ENCODE measurements around the gene PRRC1. TPM values are rescaled to one million over a fixed set of nuclear protein-coding genes. Genes with fewer than 3 reads are reported as not detected.

The PRRC1 gene
- total RNA-seq, 1 experiment from 2014 or later: 109 TPM

GRCh38 chr5:127508644-127509373 is 8.6 kb upstream of the PRRC1 start:
- Mint-ChIP-seq H3K4me1 (ENCODE audit: insufficient read depth, unreplicated experiment) (no peaks in the 10 kb centered on the region), H3K27me3 (ENCODE audit: insufficient read depth, unreplicated experiment) (peaks cover 55% of the 10 kb centered on the region), H3K4me3 (ENCODE audit: unreplicated experiment) (no peak overlapping the region), H3K9me3 (ENCODE audit: unreplicated experiment) (no peaks in the 10 kb centered on the region), H3K36me3 (ENCODE audit: insufficient read depth, unreplicated experiment) (no peaks in the 10 kb centered on the region), H3K27ac (ENCODE audit: low read depth, unreplicated experiment) (no peak overlapping the region)
- BruUV-seq (replicated peaks): no TSS peak
- CTCF ChIA-PET: interaction anchor here (0.5 to 1.5 kb wide), 8 partner anchors 18 to 717 kb away, joined by 3 to 4 read pairs (median 3); no protein-coding TSS in a partner anchor
- TF ChIP-seq CTCF (IDR thresholded peaks at IDR 0.05; ENCODE audit: unreplicated experiment): no peak
- POLR2A ChIA-PET: interaction anchor here (1.5 to 3.4 kb wide), 2 partner anchors 9 to 20 kb away, joined by 4 to 16 read pairs; partner anchors contain the start of gene PRRC1
- intact Hi-C loops (cut with micrococcal nuclease): no loop called here
- no peak for DNase-seq (ENCODE audit: unreplicated experiment)

GRCh38 chr5:127513408-127513970 is 4.0 kb upstream of the PRRC1 start:
- Mint-ChIP-seq H3K27ac (ENCODE audit: low read depth, unreplicated experiment) (no peak overlapping the region), H3K4me3 (ENCODE audit: unreplicated experiment) (no peak overlapping the region), H3K36me3 (ENCODE audit: insufficient read depth, unreplicated experiment) (no peaks in the 10 kb centered on the region), H3K27me3 (ENCODE audit: insufficient read depth, unreplicated experiment) (peaks cover 30% of the 10 kb centered on the region), H3K9me3 (ENCODE audit: unreplicated experiment) (no peaks in the 10 kb centered on the region), H3K4me1 (ENCODE audit: insufficient read depth, unreplicated experiment) (peaks cover 4% of the 10 kb centered on the region)
- no peak for TF ChIP-seq CTCF (IDR thresholded peaks at IDR 0.05; ENCODE audit: unreplicated experiment)
- CTCF ChIA-PET: interaction anchor here (0.6 to 1.0 kb wide), 2 partner anchors 735 to 867 kb away, joined by 3 to 4 read pairs; no protein-coding TSS in a partner anchor
- POLR2A ChIA-PET: interaction anchor here (0.6 to 1.2 kb wide), 4 partner anchors 10 to 736 kb away, joined by 3 to 6 read pairs (median 3); no protein-coding TSS in a partner anchor
- intact Hi-C loops (cut with micrococcal nuclease): no loop called here
- no TSS peak for BruUV-seq (replicated peaks)
- DNase-seq (ENCODE audit: unreplicated experiment): no peak

- peaks cover 1% of the 10 kb centered on the region for H3K9me3 Mint-ChIP-seq (ENCODE audit: unreplicated experiment)
- no peak for TF ChIP-seq CTCF (IDR thresholded peaks at IDR 0.05; ENCODE audit: unreplicated experiment)
- peaks cover 16% of the 10 kb centered on the region for H3K4me1 Mint-ChIP-seq (ENCODE audit: insufficient read depth, unreplicated experiment)
- H3K36me3 Mint-ChIP-seq (ENCODE audit: insufficient read depth, unreplicated experiment): no peaks in the 10 kb centered on the region
- intact Hi-C loops (cut with micrococcal nuclease): no loop called here
- ChIA-PET CTCF (no interaction called here), POLR2A (interaction anchor here (0.6 to 1.2 kb wide), 6 partner anchors 11 to 737 kb away, joined by 3 read pairs; no protein-coding TSS in a partner anchor)
- no TSS peak for BruUV-seq (replicated peaks)
- no peak for DNase-seq (ENCODE audit: unreplicated experiment)
- no peak overlapping the region for H3K27ac Mint-ChIP-seq (ENCODE audit: low read depth, unreplicated experiment)
- H3K27me3 Mint-ChIP-seq (ENCODE audit: insufficient read depth, unreplicated experiment): peaks cover 23% of the 10 kb centered on the region
- H3K4me3 Mint-ChIP-seq (ENCODE audit: unreplicated experiment): no peak overlapping the region
Observed at GRCh38 chr5:127514816-127515215, 2.6 kb upstream of the PRRC1 start.

- BruUV-seq (replicated peaks): no TSS peak
- Mint-ChIP-seq H3K9me3 (ENCODE audit: unreplicated experiment) (peaks cover 12% of the 10 kb centered on the region), H3K27ac (ENCODE audit: low read depth, unreplicated experiment) (no peak overlapping the region), H3K36me3 (ENCODE audit: insufficient read depth, unreplicated experiment) (peaks cover 7% of the 10 kb centered on the region), H3K4me3 (ENCODE audit: unreplicated experiment) (no peak overlapping the region), H3K4me1 (ENCODE audit: insufficient read depth, unreplicated experiment) (peaks cover 22% of the 10 kb centered on the region), H3K27me3 (ENCODE audit: insufficient read depth, unreplicated experiment) (peaks cover 15% of the 10 kb centered on the region)
- TF ChIP-seq CTCF (IDR thresholded peaks at IDR 0.05; ENCODE audit: unreplicated experiment): no peak
- CTCF ChIA-PET: interaction anchor here (0.5 to 0.8 kb wide), 2 partner anchors 10 to 18 kb away, joined by 3 read pairs; no protein-coding TSS in a partner anchor
- POLR2A ChIA-PET: interaction anchor here (0.7 to 1.1 kb wide), 2 partner anchors 189 to 393 kb away, joined by 3 read pairs; no protein-coding TSS in a partner anchor
- no peak for DNase-seq (ENCODE audit: unreplicated experiment)
- intact Hi-C loops (cut with micrococcal nuclease): no loop called here
Observed at GRCh38 chr5:127515693-127516440, 1.6 kb upstream of the PRRC1 start.
